Measurements from ENCODE around the gene RNH1. TPM values are rescaled to one million over a fixed set of nuclear protein-coding genes. Genes with fewer than 3 reads are reported as not detected.

The RNH1 gene
- total RNA-seq, 1 experiment from 2014 or later, result 59.0 TPM

DNA sequence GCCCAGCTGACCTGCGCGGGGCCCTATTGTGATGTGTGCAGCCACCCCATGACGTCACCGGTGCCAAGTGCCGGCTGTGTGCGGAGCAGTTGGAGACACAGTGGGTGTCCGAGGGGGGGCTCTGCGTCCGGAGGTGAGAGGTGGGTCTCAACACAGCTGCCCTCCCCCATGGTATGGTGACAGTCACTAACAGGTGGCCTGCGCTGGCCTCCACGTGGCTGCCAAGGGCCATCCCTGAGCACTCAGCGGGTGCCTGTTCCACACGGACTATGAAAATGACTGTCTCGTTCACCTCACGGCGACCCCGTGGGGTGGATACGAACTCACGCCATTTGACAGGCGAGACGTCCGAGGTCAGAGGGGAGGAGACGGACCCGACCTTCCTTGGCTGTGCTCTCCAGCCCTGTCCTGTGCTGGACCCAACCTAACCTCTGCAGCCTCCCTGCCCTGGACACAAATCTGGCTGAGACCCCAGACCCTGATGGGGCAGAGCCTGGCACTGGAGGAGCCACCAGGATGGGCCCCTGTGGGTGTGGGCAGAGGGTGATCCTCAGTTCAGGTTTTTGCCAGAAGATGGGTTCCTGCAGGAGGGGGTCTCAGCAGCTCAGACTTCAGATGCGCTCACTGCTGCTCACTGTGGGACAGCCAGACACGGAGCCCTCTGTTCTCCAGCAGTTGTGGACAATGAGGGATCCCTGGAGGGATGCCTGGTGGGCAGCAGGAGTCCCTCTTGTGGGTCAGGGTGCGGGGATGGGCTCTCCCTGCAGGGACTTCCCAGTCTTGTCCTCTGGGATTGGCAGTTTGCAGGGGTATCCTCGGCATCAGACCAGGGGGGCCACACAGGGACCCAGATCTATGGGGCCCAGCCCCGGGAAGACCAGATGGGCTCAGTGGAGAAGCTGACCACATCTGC, 22.0 kb upstream of the RNH1 start:
- H3K4me1 Mint-ChIP-seq, result no peaks in the 10 kb centered on the region
- peaks cover 5% of the 10 kb centered on the region for H3K36me3 Mint-ChIP-seq
- ChIA-PET CTCF (no interaction called here), POLR2A (no interaction called here)
- ATAC-seq (no peak), DNase-seq (ENCODE audit: low spot score) (no peak)
- H3K27me3 Mint-ChIP-seq (ENCODE audit: low read depth), result peaks cover 3% of the 10 kb centered on the region
- no peak overlapping the region for H3K4me3 Mint-ChIP-seq
- TF ChIP-seq GRHL2 (CRISPR knock-in tag; IDR thresholded peaks at IDR 0.05; ENCODE audit: insufficient replicate concordance, severe bottlenecking), result no peak
- TF ChIP-seq ZBTB21 (CRISPR knock-in tag; IDR thresholded peaks at IDR 0.05; ENCODE audit: borderline replicate concordance), result no peak
- TF ChIP-seq NFATC4 (CRISPR knock-in tag; IDR thresholded peaks at IDR 0.05), result no peak
- TF ChIP-seq, protein P1, sequence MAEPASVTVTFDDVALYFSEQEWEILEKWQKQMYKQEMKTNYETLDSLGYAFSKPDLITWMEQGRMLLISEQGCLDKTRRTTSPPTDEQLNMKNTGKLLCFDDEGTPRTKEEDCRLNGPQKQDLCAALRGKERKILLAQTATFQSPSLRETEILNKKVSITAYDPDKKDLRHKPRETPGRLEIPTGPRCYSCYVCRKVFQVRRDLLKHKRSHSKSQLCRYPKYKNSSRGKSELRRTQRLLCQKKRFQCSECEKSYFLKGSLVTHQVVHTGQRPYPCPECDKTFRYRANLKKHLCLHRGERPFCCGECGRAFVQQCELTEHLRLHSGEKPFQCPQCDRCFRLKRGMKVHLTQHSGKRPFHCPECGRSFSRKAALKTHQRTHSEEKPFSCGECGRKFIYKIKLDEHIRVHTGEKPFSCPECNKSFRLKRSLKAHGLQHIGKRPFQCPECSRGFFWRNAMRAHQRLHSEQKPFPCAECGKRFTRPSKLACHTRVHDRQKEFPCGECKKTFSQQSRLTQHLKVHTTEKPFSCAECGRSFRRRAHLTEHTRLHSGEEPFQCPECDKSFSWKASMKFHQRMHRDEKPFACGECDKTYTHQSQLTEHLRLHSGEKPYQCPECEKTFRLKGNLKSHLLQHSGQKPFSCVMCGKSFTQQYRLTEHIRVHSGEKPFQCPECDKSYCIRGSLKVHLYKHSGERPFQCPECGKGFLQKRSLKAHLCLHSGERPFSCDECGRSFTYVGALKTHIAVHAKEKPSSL (CRISPR knock-in tag; conservative IDR thresholded peaks at IDR 0.05), result no peak
- TF ChIP-seq AR (CRISPR knock-in tag; IDR thresholded peaks at IDR 0.05), result no peak
- no peak for TF ChIP-seq OVOL2 (CRISPR knock-in tag; IDR thresholded peaks at IDR 0.05; ENCODE audit: borderline replicate concordance)
- TF ChIP-seq ZMAT4 (CRISPR knock-in tag; IDR thresholded peaks at IDR 0.05), result no peak
- TF ChIP-seq ELF4 (CRISPR knock-in tag; IDR thresholded peaks at IDR 0.05; ENCODE audit: low read depth), result no peak
- TF ChIP-seq CREM (CRISPR knock-in tag; IDR thresholded peaks at IDR 0.05), result no peak
- no peak for TF ChIP-seq NR3C1 (CRISPR knock-in tag; conservative IDR thresholded peaks at IDR 0.05; ENCODE audit: low read depth)
- TF ChIP-seq, protein P2, sequence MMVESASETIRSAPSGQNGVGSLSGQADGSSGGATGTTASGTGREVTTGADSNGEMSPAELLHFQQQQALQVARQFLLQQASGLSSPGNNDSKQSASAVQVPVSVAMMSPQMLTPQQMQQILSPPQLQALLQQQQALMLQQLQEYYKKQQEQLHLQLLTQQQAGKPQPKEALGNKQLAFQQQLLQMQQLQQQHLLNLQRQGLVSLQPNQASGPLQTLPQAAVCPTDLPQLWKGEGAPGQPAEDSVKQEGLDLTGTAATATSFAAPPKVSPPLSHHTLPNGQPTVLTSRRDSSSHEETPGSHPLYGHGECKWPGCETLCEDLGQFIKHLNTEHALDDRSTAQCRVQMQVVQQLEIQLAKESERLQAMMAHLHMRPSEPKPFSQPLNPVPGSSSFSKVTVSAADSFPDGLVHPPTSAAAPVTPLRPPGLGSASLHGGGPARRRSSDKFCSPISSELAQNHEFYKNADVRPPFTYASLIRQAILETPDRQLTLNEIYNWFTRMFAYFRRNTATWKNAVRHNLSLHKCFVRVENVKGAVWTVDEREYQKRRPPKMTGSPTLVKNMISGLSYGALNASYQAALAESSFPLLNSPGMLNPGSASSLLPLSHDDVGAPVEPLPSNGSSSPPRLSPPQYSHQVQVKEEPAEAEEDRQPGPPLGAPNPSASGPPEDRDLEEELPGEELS (CRISPR knock-in tag; IDR thresholded peaks at IDR 0.05), result no peak
- TF ChIP-seq ETV6 (CRISPR knock-in tag; IDR thresholded peaks at IDR 0.05), result no peak
- no peak for TF ChIP-seq ZNF138 (CRISPR knock-in tag; conservative IDR thresholded peaks at IDR 0.05)
- TF ChIP-seq ZNF121 (CRISPR knock-in tag; IDR thresholded peaks at IDR 0.05), result no peak
- H3K27ac Mint-ChIP-seq, result no peak overlapping the region
- H3K9me3 Mint-ChIP-seq, result peaks cover 1% of the 10 kb centered on the region

GRCh38 chr11:528166-528814, 21.2 kb upstream of the RNH1 start:
- POLR2A ChIA-PET, result no interaction called here
- Mint-ChIP-seq H3K27me3 (ENCODE audit: low read depth) (peaks cover 5% of the 10 kb centered on the region), H3K9me3 (peaks cover 7% of the 10 kb centered on the region), H3K4me1 (no peaks in the 10 kb centered on the region), H3K36me3 (peaks cover 8% of the 10 kb centered on the region), H3K4me3 (no peak overlapping the region), H3K27ac (no peak overlapping the region)
- CTCF ChIA-PET, result no interaction called here
- ATAC-seq (no peak), DNase-seq (ENCODE audit: low spot score) (no peak)
- TF ChIP-seq MLX (CRISPR knock-in tag; IDR thresholded peaks at IDR 0.05) (no peak), ATF1 (CRISPR knock-in tag; IDR thresholded peaks at IDR 0.05) (no peak), TP53 (CRISPR knock-in tag; IDR thresholded peaks at IDR 0.05) (no peak), SOX15 (CRISPR knock-in tag; IDR thresholded peaks at IDR 0.05) (no peak), ZNF219 (CRISPR knock-in tag; IDR thresholded peaks at IDR 0.05; ENCODE audit: borderline replicate concordance) (no peak), CREB1 (CRISPR knock-in tag; IDR thresholded peaks at IDR 0.05) (no peak)
